HepG2 (cell line): ENCODE results near the gene ZNF264. TPM values are rescaled to one million over a fixed set of nuclear protein-coding genes. Genes with fewer than 3 reads are reported as not detected.

Source experiments
- ATM ChIP-seq: fragments of 450-650 bp; IDR thresholded peaks from 2 replicates; pipeline ENCODE4 v1.7.1; 2017; ENCODE audit warnings: mild to moderate bottlenecking, borderline replicate concordance
- ETS1 ChIP-seq: sonication (generic); formaldehyde crosslinking; IDR thresholded peaks from 2 replicates; pipeline ENCODE4 v1.4.0; 2020; ENCODE audit warnings: missing genetic modification reagents
- FOXJ3 ChIP-seq: sonication (generic); formaldehyde crosslinking; IDR thresholded peaks from 2 replicates; pipeline ENCODE4 v1.4.0; 2020; ENCODE audit warnings: missing genetic modification reagents, mild to moderate bottlenecking, borderline replicate concordance
- GZF1 ChIP-seq: sonication (generic); formaldehyde crosslinking; IDR thresholded peaks from 2 replicates; pipeline ENCODE4 v1.5.1; 2020; ENCODE audit warnings: mild to moderate bottlenecking, missing genetic modification reagents
- KLF13 ChIP-seq: sonication (generic); formaldehyde crosslinking; IDR thresholded peaks from 2 replicates; pipeline ENCODE4 v1.4.0; 2020; ENCODE audit warnings: mild to moderate bottlenecking, missing genetic modification reagents
- LBX2 ChIP-seq: sonication (generic); formaldehyde crosslinking; IDR thresholded peaks from 2 replicates; pipeline ENCODE4 v1.5.0; 2020; ENCODE audit warnings: missing genetic modification reagents, mild to moderate bottlenecking, borderline replicate concordance
- MAZ ChIP-seq, 2 experiments: sonication (generic) in 1 of 2; formaldehyde crosslinking in 1 of 2; IDR thresholded peaks; 2 replicates each; pipeline versions ENCODE4 v1.5.0 to v1.6.1; 2012 to 2020; ENCODE audit warnings: low read depth in 2 of 2, mild to moderate bottlenecking in 2 of 2, borderline replicate concordance in 1 of 2, improper control_type of control experiment in 1 of 2, low read length in 1 of 2, missing genetic modification reagents in 1 of 2, moderate library complexity in 1 of 2
- NFRKB ChIP-seq: fragments of 450-650 bp; IDR thresholded peaks from 2 replicates; pipeline ENCODE4 v1.6.1; 2017
- PRMT3 ChIP-seq: sonication (generic); formaldehyde crosslinking; IDR thresholded peaks from 2 replicates; pipeline ENCODE4 v1.8.1; 2022; ENCODE audit warnings: low read depth, mild to moderate bottlenecking, moderate library complexity, missing genetic modification reagents, borderline replicate concordance
- SP4 ChIP-seq: sonication (generic); formaldehyde crosslinking; IDR thresholded peaks from 2 replicates; pipeline ENCODE4 v1.8.1; 2023; ENCODE audit warnings: mild to moderate bottlenecking, missing genetic modification reagents
- STAT6 ChIP-seq: sonication (generic); formaldehyde crosslinking; IDR thresholded peaks from 2 replicates; pipeline ENCODE4 v1.4.0; 2020; ENCODE audit warnings: missing genetic modification reagents, mild to moderate bottlenecking, borderline replicate concordance
- TEAD3 ChIP-seq: optimal IDR thresholded peaks from 2 replicates; pipeline ENCODE3; 2016; ENCODE audit warnings: borderline replicate concordance
- ZNF274 ChIP-seq: sonication (generic); formaldehyde crosslinking; IDR thresholded peaks from 2 replicates; pipeline ENCODE4 v1.5.1; 2020; ENCODE audit warnings: mild to moderate bottlenecking, missing genetic modification reagents
- ZNF430 ChIP-seq: sonication (generic); formaldehyde crosslinking; IDR thresholded peaks from 2 replicates; pipeline ENCODE4 v1.9.0; 2021; ENCODE audit warnings: mild to moderate bottlenecking, missing genetic modification reagents
- ZNF703 ChIP-seq: sonication (generic); formaldehyde crosslinking; IDR thresholded peaks from 2 replicates; pipeline ENCODE4 v1.5.1; 2020; ENCODE audit warnings: missing genetic modification reagents, mild to moderate bottlenecking, moderate library complexity, borderline replicate concordance
- ZNF879 ChIP-seq: sonication (generic); formaldehyde crosslinking; IDR thresholded peaks from 2 replicates; pipeline ENCODE4 v1.8.1; 2023; ENCODE audit warnings: missing genetic modification reagents
- polyA plus RNA-seq, 8 experiments: library from polyadenylated mRNA; depleted of rRNA in 3 of 8; stranded (reverse) in 7 of 8; unstranded in 1 of 8; fragments of >200 nt; fragmentation: Illumina TruSeq in 4 of 8; extraction: Trizol in 4 of 8; gene quantifications; 2 replicates each; pipeline versions ENCODE4 v1.2.1 to v1.2.3, GENCODE V29; 2011 to 2016; ENCODE audit warnings: low read depth in 4 of 8, missing spikeins in 1 of 8, mixed read lengths in 1 of 8; ENCODE audit not compliant: insufficient read depth in 1 of 8
- total RNA-seq, 5 experiments: library from RNA; depleted of rRNA; stranded (reverse); fragments of >200 nt; fragmentation: Illumina TruSeq; extraction: Trizol; gene quantifications; 2 replicates each; pipeline ENCODE4 v1.2.3, GENCODE V29; 2016; ENCODE audit warnings: low read depth in 1 of 5
- TF ChIP-seq, protein P1 (sequence below): sonication (generic); formaldehyde crosslinking; IDR thresholded peaks from 2 replicates; pipeline ENCODE4 v1.9.0; 2022; ENCODE audit warnings: missing genetic modification reagents, mild to moderate bottlenecking, borderline replicate concordance
- TF ChIP-seq, protein P2 (sequence below): sonication (generic); formaldehyde crosslinking; IDR thresholded peaks from 2 replicates; pipeline ENCODE4 v1.4.0; 2020; ENCODE audit warnings: mild to moderate bottlenecking, missing genetic modification reagents

ZNF264 gene
- total and polyA plus RNA-seq, 2 of the 13 experiments (the other 11 are each of a cell fraction or from before 2014, with no cell fraction given), result 3.5 to 17.6 TPM

GRCh38 chr19:57240311-57241090 is 49.2 kb downstream of the ZNF264 start, which contains the start of gene ZNF805 (continued):
- TF ChIP-seq, protein P1, sequence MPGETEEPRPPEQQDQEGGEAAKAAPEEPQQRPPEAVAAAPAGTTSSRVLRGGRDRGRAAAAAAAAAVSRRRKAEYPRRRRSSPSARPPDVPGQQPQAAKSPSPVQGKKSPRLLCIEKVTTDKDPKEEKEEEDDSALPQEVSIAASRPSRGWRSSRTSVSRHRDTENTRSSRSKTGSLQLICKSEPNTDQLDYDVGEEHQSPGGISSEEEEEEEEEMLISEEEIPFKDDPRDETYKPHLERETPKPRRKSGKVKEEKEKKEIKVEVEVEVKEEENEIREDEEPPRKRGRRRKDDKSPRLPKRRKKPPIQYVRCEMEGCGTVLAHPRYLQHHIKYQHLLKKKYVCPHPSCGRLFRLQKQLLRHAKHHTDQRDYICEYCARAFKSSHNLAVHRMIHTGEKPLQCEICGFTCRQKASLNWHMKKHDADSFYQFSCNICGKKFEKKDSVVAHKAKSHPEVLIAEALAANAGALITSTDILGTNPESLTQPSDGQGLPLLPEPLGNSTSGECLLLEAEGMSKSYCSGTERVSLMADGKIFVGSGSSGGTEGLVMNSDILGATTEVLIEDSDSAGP, result peak; percentile 91
- TF ChIP-seq KLF13 (CRISPR knock-in tag) (no peak), ATM (no peak), ZNF879 (0 out of 2 replicates have a peak, but pooled peaks have one; percentile 29), NFRKB (no peak), ETS1 (CRISPR knock-in tag) (no peak), ZNF703 (no peak), MAZ (IDR thresholded peaks at IDR 0.05; ENCODE audit: borderline replicate concordance, low read depth, low read length) (peak; percentile 91), MAZ (CRISPR knock-in tag; IDR thresholded peaks at IDR 0.05; ENCODE audit: low read depth) (peak; percentile 86), TEAD3 (CRISPR knock-in tag) (peak; percentile 62), FOXJ3 (no peak; the same call in 1 of the 2 replicates), PRMT3 (CRISPR knock-in tag) (no peak), STAT6 (no peak), GZF1 (no peak), SP4 (CRISPR knock-in tag) (peak; percentile 85), ZNF274 (CRISPR knock-in tag) (no peak), LBX2 (CRISPR knock-in tag) (peak; percentile 55; the same call in 1 of the 2 replicates), ZNF430 (peak; percentile 51; the same call in 1 of the 2 replicates)
- TF ChIP-seq, protein P2, sequence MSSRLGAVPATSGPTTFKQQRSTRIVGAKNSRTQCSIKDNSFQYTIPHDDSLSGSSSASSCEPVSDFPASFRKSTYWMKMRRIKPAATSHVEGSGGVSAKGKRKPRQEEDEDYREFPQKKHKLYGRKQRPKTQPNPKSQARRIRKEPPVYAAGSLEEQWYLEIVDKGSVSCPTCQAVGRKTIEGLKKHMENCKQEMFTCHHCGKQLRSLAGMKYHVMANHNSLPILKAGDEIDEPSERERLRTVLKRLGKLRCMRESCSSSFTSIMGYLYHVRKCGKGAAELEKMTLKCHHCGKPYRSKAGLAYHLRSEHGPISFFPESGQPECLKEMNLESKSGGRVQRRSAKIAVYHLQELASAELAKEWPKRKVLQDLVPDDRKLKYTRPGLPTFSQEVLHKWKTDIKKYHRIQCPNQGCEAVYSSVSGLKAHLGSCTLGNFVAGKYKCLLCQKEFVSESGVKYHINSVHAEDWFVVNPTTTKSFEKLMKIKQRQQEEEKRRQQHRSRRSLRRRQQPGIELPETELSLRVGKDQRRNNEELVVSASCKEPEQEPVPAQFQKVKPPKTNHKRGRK, result no peak
